ENCODE data around the gene KCTD17.

- TF ChIP-seq CTCF (IDR thresholded peaks at IDR 0.05) (no peak), POLR2AphosphoS5 (IDR thresholded peaks at IDR 0.05; ENCODE audit: low read depth, low read length) (no peak), REST (IDR thresholded peaks at IDR 0.05; ENCODE audit: insufficient read depth in 1 of 2, low read depth in 2 of 2, low read length in 1 of 2) (no peak)
Measured at GRCh38 chr22:37101311-37102066, 49.9 kb downstream of the KCTD17 start.

Measured in Panc1 (cell line).